NB4 (cell line): Measurements from ENCODE around the gene KLF16.
"Not testable (repeated sequence)": the region's sequence is repeated elsewhere in the genome, so short reads cannot be mapped to it uniquely, and the experiment has no call there.

Experiments
- CTCF ChIP-seq: IDR thresholded peaks from one replicate; pipeline ENCODE4 v1.5.1; 2012; ENCODE audit warnings: low read depth, low read length
- MAX ChIP-seq: IDR thresholded peaks from 2 replicates; pipeline ENCODE4 v1.6.1; 2011; ENCODE audit warnings: low read depth, low read length
- POLR2A ChIP-seq: IDR thresholded peaks from 2 replicates; pipeline ENCODE4 v1.6.1; 2011; ENCODE audit warnings: mild to moderate bottlenecking; ENCODE audit not compliant: insufficient read length; ENCODE audit errors: extremely low read depth

GRCh38 chr19:1879982-1880381 is 16.6 kb upstream of the KLF16 start:
- not testable (repeated sequence) for TF ChIP-seq POLR2A, CTCF, MAX
